HAP-1 (cell line): ENCODE measurements around the gene NANOGP8.
A peak's percentile ranks its signal among the peaks of the same experiment; 100 is the strongest.
"Not testable (repeated sequence)": the region's sequence is repeated elsewhere in the genome, so short reads cannot be mapped to it uniquely, and the experiment has no call there.

Experiments
- DNase-seq, 2 experiments: peaks; one replicate each; pipeline ENCODE4 v3.0.0-alpha.2; 2016 to 2020; ENCODE audit warnings: low spot score in 2 of 2
- H3K27me3 ChIP-seq: fragments of 250-450 bp; sonication (Bioruptor Pico); 2 replicates; pipeline ENCODE4 v1.5.1; 2020; ENCODE audit warnings: low read depth, mild to moderate bottlenecking, moderate library complexity
- H3K36me3 ChIP-seq: fragments of 250-450 bp; sonication (Bioruptor Pico); replicated peaks from 2 replicates; pipeline ENCODE4 v1.5.1; 2020; ENCODE audit warnings: mild to moderate bottlenecking
- H3K4me1 ChIP-seq: fragments of 250-450 bp; sonication (Bioruptor Pico); 2 replicates; pipeline ENCODE4 v1.5.1; 2020; ENCODE audit warnings: mild to moderate bottlenecking
- H3K4me3 ChIP-seq: fragments of 250-450 bp; sonication (Bioruptor Pico); 2 replicates; pipeline ENCODE4 v1.5.1; 2020; ENCODE audit warnings: mild to moderate bottlenecking, moderate library complexity
- H3K9me3 ChIP-seq: fragments of 250-450 bp; sonication (Bioruptor Pico); 2 replicates; pipeline ENCODE4 v1.5.1; 2020; ENCODE audit warnings: mild to moderate bottlenecking, moderate library complexity
- in situ Hi-C: fragments of 300-500 bp; cut with MboI; formaldehyde crosslinking; loops from 3 replicates; pipeline ENCODE4 v1.14.3; 2020; ENCODE audit warnings: low sequenced_read_pairs, inconsistent platforms, mixed read lengths

Gene NANOGP8

GRCh38 chr15:35082371-35083348 lies 2.4 kb downstream of the NANOGP8 start:
- H3K4me1 ChIP-seq, H3K36me3 ChIP-seq, H3K4me3 ChIP-seq, H3K27me3 ChIP-seq, in situ Hi-C loops, H3K9me3 ChIP-seq, DNase-seq: not testable (repeated sequence)

- H3K27me3 ChIP-seq, DNase-seq, H3K9me3 ChIP-seq, in situ Hi-C loops, H3K4me3 ChIP-seq, H3K4me1 ChIP-seq, H3K36me3 ChIP-seq: not testable (repeated sequence)
Measured at GRCh38 chr15:35081626-35082365, 3.3 kb downstream of the NANOGP8 start.

- Histone ChIP-seq H3K4me1 (no peaks in the 10 kb centered on the region), H3K36me3 (no peaks in the 10 kb centered on the region), H3K27me3 (no peaks in the 10 kb centered on the region), H3K9me3 (no peaks in the 10 kb centered on the region), H3K4me3 (no peak overlapping the region)
- in situ Hi-C loops: no loop called here
- no peak for DNase-seq
Measured at GRCh38 chr15:35080226-35080625, 4.9 kb downstream of the NANOGP8 start.

- Histone ChIP-seq H3K9me3 (no peaks in the 10 kb centered on the region), H3K4me3 (no peak overlapping the region), H3K36me3 (no peaks in the 10 kb centered on the region), H3K27me3 (no peaks in the 10 kb centered on the region), H3K4me1 (no peaks in the 10 kb centered on the region)
- peak; percentile 61 to 75 for DNase-seq
- in situ Hi-C loops: loop anchor here (10.0 kb wide), 1 partner anchor 366 kb away; no protein-coding TSS in a partner anchor
Measured at GRCh38 chr15:35078221-35078915, 6.7 kb downstream of the NANOGP8 start.

GRCh38 chr15:35071106-35071505 lies 14.0 kb downstream of the NANOGP8 start:
- Histone ChIP-seq H3K9me3 (no peaks in the 10 kb centered on the region), H3K27me3 (no peaks in the 10 kb centered on the region), H3K4me1 (no peaks in the 10 kb centered on the region), H3K4me3 (no peak overlapping the region), H3K36me3 (no peaks in the 10 kb centered on the region)
- in situ Hi-C loops: loop anchor here (10.0 kb wide), 1 partner anchor 374 kb away; no protein-coding TSS in a partner anchor
- no peak for DNase-seq

- no peaks in the 10 kb centered on the region for H3K9me3 ChIP-seq
- no peaks in the 10 kb centered on the region for H3K4me1 ChIP-seq
- no peak overlapping the region for H3K4me3 ChIP-seq
- no peaks in the 10 kb centered on the region for H3K36me3 ChIP-seq
- no peaks in the 10 kb centered on the region for H3K27me3 ChIP-seq
- DNase-seq: no peak
- in situ Hi-C loops: no loop called here
Measured at GRCh38 chr15:35068846-35069475, 16.1 kb downstream of the NANOGP8 start.

GRCh38 chr15:35067496-35068347 lies 17.4 kb downstream of the NANOGP8 start:
- Histone ChIP-seq H3K4me3 (no peak overlapping the region), H3K36me3 (no peaks in the 10 kb centered on the region), H3K27me3 (no peaks in the 10 kb centered on the region), H3K9me3 (no peaks in the 10 kb centered on the region), H3K4me1 (no peaks in the 10 kb centered on the region)
- no peak for DNase-seq
- in situ Hi-C loops: no loop called here

GRCh38 chr15:35066094-35066493 lies 19.0 kb downstream of the NANOGP8 start:
- DNase-seq: no peak

GRCh38 chr15:35064576-35065190 lies 20.4 kb downstream of the NANOGP8 start:
- Histone ChIP-seq H3K27me3 (no peaks in the 10 kb centered on the region), H3K9me3 (no peaks in the 10 kb centered on the region), H3K36me3 (no peaks in the 10 kb centered on the region), H3K4me3 (no peak overlapping the region), H3K4me1 (no peaks in the 10 kb centered on the region)
- DNase-seq: no peak
- in situ Hi-C loops: no loop called here

More at GRCh38 chr15:35066094-35066493, 19.0 kb downstream of the NANOGP8 start:
- H3K27me3 ChIP-seq: no peaks in the 10 kb centered on the region
- H3K4me3 ChIP-seq: no peak overlapping the region
- in situ Hi-C loops: no loop called here
- H3K36me3 ChIP-seq: no peaks in the 10 kb centered on the region
- H3K4me1 ChIP-seq: no peaks in the 10 kb centered on the region
- no peaks in the 10 kb centered on the region for H3K9me3 ChIP-seq

- DNase-seq: no peak
- Histone ChIP-seq H3K27me3 (no peaks in the 10 kb centered on the region), H3K9me3 (no peaks in the 10 kb centered on the region), H3K4me3 (no peak overlapping the region), H3K4me1 (no peaks in the 10 kb centered on the region), H3K36me3 (no peaks in the 10 kb centered on the region)
- in situ Hi-C loops: no loop called here
Measured at GRCh38 chr15:35062738-35063099, 22.4 kb downstream of the NANOGP8 start.

- in situ Hi-C loops: no loop called here
- no peaks in the 10 kb centered on the region for H3K9me3 ChIP-seq
- H3K27me3 ChIP-seq: no peaks in the 10 kb centered on the region
- DNase-seq: no peak
- H3K36me3 ChIP-seq: no peaks in the 10 kb centered on the region
- H3K4me1 ChIP-seq: no peaks in the 10 kb centered on the region
- H3K4me3 ChIP-seq: no peak overlapping the region
Measured at GRCh38 chr15:35061825-35062737, 23.0 kb downstream of the NANOGP8 start.
